Keratinocyte (primary cell): ENCODE data around the gene GYG2. TPM values are rescaled to one million over a fixed set of nuclear protein-coding genes. Genes with fewer than 3 reads are reported as not detected.

Experiments
- DNase-seq: peaks from one replicate; pipeline ENCODE4 v3.0.0-alpha.2; 2011; ENCODE audit warnings: low read depth, missing footprints, low spot score
- FAIRE-seq: peaks from 2 replicates; lab custom pipeline; 2011; peaks lifted over from hg19 to GRCh38; lab: Jason Lieb, UNC
- H2AFZ ChIP-seq: 2 replicates; pipeline ENCODE4 v1.6.0; 2012; ENCODE audit warnings: low read length, control low read depth, inconsistent platforms; ENCODE audit not compliant: control insufficient read depth
- H3K27ac ChIP-seq: 2 replicates; pipeline ENCODE4 v1.5.1; 2011; ENCODE audit warnings: low read length; ENCODE audit not compliant: control insufficient read depth, insufficient read depth
- H3K27me3 ChIP-seq: 3 replicates; pipeline ENCODE4 v1.6.0; 2011; ENCODE audit warnings: low read length; ENCODE audit not compliant: control insufficient read depth, insufficient read depth; ENCODE audit errors: extremely low read depth
- H3K36me3 ChIP-seq, 2 experiments: 2 replicates in 1 of 2; 3 replicates in 1 of 2; pipeline ENCODE4 v1.5.1; 2011; ENCODE audit warnings: low read length in 2 of 2, mild to moderate bottlenecking in 1 of 2; ENCODE audit not compliant: control insufficient read depth in 2 of 2, insufficient read depth in 2 of 2; ENCODE audit errors: extremely low read depth in 1 of 2
- H3K4me1 ChIP-seq: 3 replicates; pipeline ENCODE4 v1.5.1; 2011; ENCODE audit warnings: low read length; ENCODE audit not compliant: control insufficient read depth, insufficient read depth; ENCODE audit errors: extremely low read depth
- H3K4me2 ChIP-seq: 3 replicates; pipeline ENCODE4 v1.6.0; 2011; ENCODE audit warnings: low read depth, low read length; ENCODE audit not compliant: control insufficient read depth, insufficient read depth; ENCODE audit errors: extremely low read depth
- H3K4me3 ChIP-seq, 3 experiments: fragments of 200-600 bp in 1 of 3; sonication (generic) in 1 of 3; 2 replicates in 2 of 3; 3 replicates in 1 of 3; pipeline ENCODE4 v1.5.1; 2011 to 2016; ENCODE audit warnings: low read length in 3 of 3, mild to moderate bottlenecking in 3 of 3, control low read depth in 2 of 3, inconsistent platforms in 1 of 3, low read depth in 1 of 3, mixed read lengths in 1 of 3, mixed run types in 1 of 3, moderate library complexity in 1 of 3; ENCODE audit not compliant: control insufficient read depth in 2 of 3, insufficient read depth in 2 of 3; ENCODE audit errors: extremely low read depth in 1 of 3
- H3K79me2 ChIP-seq: 2 replicates; pipeline ENCODE4 v1.6.0; 2012; ENCODE audit warnings: low read length; ENCODE audit not compliant: control insufficient read depth, insufficient read depth
- H3K9ac ChIP-seq: 3 replicates; pipeline ENCODE4 v1.6.0; 2011; ENCODE audit warnings: low read length; ENCODE audit not compliant: control insufficient read depth, insufficient read depth; ENCODE audit errors: extremely low read depth
- H3K9me1 ChIP-seq: 3 replicates; pipeline ENCODE4 v1.6.0; 2011; ENCODE audit warnings: low read length; ENCODE audit not compliant: control insufficient read depth, insufficient read depth; ENCODE audit errors: extremely low read depth
- H3K9me3 ChIP-seq: 2 replicates; pipeline ENCODE4 v1.5.1; 2012; ENCODE audit warnings: low read depth, low read length; ENCODE audit not compliant: control insufficient read depth
- H4K20me1 ChIP-seq: 3 replicates; pipeline ENCODE4 v1.6.0; 2011; ENCODE audit warnings: low read length; ENCODE audit not compliant: control insufficient read depth, insufficient read depth; ENCODE audit errors: extremely low read depth
- CTCF ChIP-seq, 3 experiments: IDR thresholded peaks in 1 of 3; conservative IDR thresholded peaks in 1 of 3; optimal IDR thresholded peaks in 1 of 3; 2 replicates in 2 of 3; 3 replicates in 1 of 3; pipeline versions ENCODE3 to v1.5.1; 2011; ENCODE audit warnings: low read length in 3 of 3, mild to moderate bottlenecking in 3 of 3, moderate library complexity in 2 of 3, control low read depth in 1 of 3, inconsistent platforms in 1 of 3; ENCODE audit not compliant: insufficient read depth in 2 of 3; ENCODE audit errors: extremely low read depth in 1 of 3
- EZH2 ChIP-seq: IDR thresholded peaks from one replicate; pipeline ENCODE4 v1.6.1; 2012; ENCODE audit warnings: inconsistent platforms, mild to moderate bottlenecking, low read length, moderate library complexity
- dilution Hi-C: fragments of 300-500 bp; cut with MboI; formaldehyde crosslinking; loops from one replicate; pipeline ENCODE4 v1.7.0; 2020; ENCODE audit warnings: low sequenced_read_pairs; ENCODE audit not compliant: extremely low pct_ligation_motif_present
- polyA plus RNA-seq, 5 experiments: library from polyadenylated mRNA; depleted of rRNA in 3 of 5; stranded (reverse) in 3 of 5; stranded (forward) in 1 of 5; unstranded in 1 of 5; fragments of >200 nt; gene quantifications; 1 replicate in 1 of 5; 2 replicates in 3 of 5; 3 replicates in 1 of 5; pipeline versions ENCODE4 v1.2.1 to v1.2.3, GENCODE V29; 2011 to 2012; ENCODE audit warnings: missing spikeins in 2 of 5, low read depth in 1 of 5, low replicate concordance in 1 of 5

GYG2 gene
- polyA plus RNA-seq, 1 donor (not counting 4 experiments of a cell fraction or from before 2014, with no cell fraction given): not detected

GRCh38 chrX:2875136-2875481 lies 46.4 kb downstream of the GYG2 start:
- Histone ChIP-seq H3K9ac (no peak overlapping the region), H3K79me2 (no peaks in the 10 kb centered on the region), H3K4me1 (no peaks in the 10 kb centered on the region), H4K20me1 (no peaks in the 10 kb centered on the region), H3K36me3 (no peaks in the 10 kb centered on the region), H3K4me3 (no peak overlapping the region), H3K27me3 (no peaks in the 10 kb centered on the region), H3K27ac (no peak overlapping the region), H2AFZ (no peak overlapping the region), H3K9me1 (no peaks in the 10 kb centered on the region), H3K4me2 (no peak overlapping the region), H3K9me3 (no peaks in the 10 kb centered on the region)
- FAIRE-seq (no peak), DNase-seq (no peak)
- no peak for TF ChIP-seq EZH2
- TF ChIP-seq CTCF (optimal IDR thresholded peaks at IDR 0.05 in 1 of 3, IDR thresholded peaks at IDR 0.05 in 1 of 3, conservative IDR thresholded peaks at IDR 0.05 in 1 of 3; ENCODE audit: extremely low read depth in 1 of 3, insufficient read depth in 2 of 3, low read length in 3 of 3): no peak
- dilution Hi-C loops: no loop called here

GRCh38 chrX:2875798-2876399 lies 47.2 kb downstream of the GYG2 start:
- FAIRE-seq (no peak), DNase-seq (no peak)
- Histone ChIP-seq H3K9me3 (no peaks in the 10 kb centered on the region), H3K36me3 (no peaks in the 10 kb centered on the region), H3K79me2 (no peaks in the 10 kb centered on the region), H4K20me1 (no peaks in the 10 kb centered on the region), H3K4me1 (no peaks in the 10 kb centered on the region), H3K27me3 (no peaks in the 10 kb centered on the region), H3K27ac (no peak overlapping the region), H3K9me1 (no peaks in the 10 kb centered on the region), H3K9ac (no peak overlapping the region), H3K4me3 (no peak overlapping the region), H3K4me2 (no peak overlapping the region), H2AFZ (no peak overlapping the region)
- dilution Hi-C loops: no loop called here
- TF ChIP-seq CTCF (optimal IDR thresholded peaks at IDR 0.05 in 1 of 3, IDR thresholded peaks at IDR 0.05 in 1 of 3, conservative IDR thresholded peaks at IDR 0.05 in 1 of 3; ENCODE audit: extremely low read depth in 1 of 3, insufficient read depth in 2 of 3, low read length in 3 of 3) (peak in 2 of 3 experiments; percentile 38 to 54), EZH2 (no peak)
